Liver (tissue), 9 donors: ENCODE measurements around the gene ARPP21. TPM values are rescaled to one million over a fixed set of nuclear protein-coding genes. Genes with fewer than 3 reads are reported as not detected.

ENCODE experiments used
- DNase-seq: peaks from one replicate; pipeline ENCODE4 v3.0.0-alpha.2; 2017; ENCODE audit warnings: low spot score
- H3K27ac ChIP-seq, 2 donors: one replicate each; pipeline ENCODE4 v1.7.0; 2013; ENCODE audit warnings: inconsistent platforms in 2 of 2, low read length in 2 of 2, control low read depth in 1 of 2, low read depth in 1 of 2, mild to moderate bottlenecking in 1 of 2
- H3K27me3 ChIP-seq, 4 donors: one replicate each; pipeline versions ENCODE4 v1.6.1 to v1.7.0; 2013; ENCODE audit warnings: low read length in 3 of 4, inconsistent platforms in 1 of 4, mild to moderate bottlenecking in 1 of 4, moderate library complexity in 1 of 4; ENCODE audit not compliant: control insufficient read depth in 4 of 4, insufficient read depth in 4 of 4
- H3K36me3 ChIP-seq, 4 donors: one replicate each; pipeline versions ENCODE4 v1.6.1 to v1.7.0; 2013; ENCODE audit warnings: low read length in 3 of 4, mild to moderate bottlenecking in 3 of 4, low read depth in 1 of 4, moderate library complexity in 1 of 4; ENCODE audit not compliant: control insufficient read depth in 4 of 4, insufficient read depth in 3 of 4
- H3K4me1 ChIP-seq, 4 donors: one replicate each; pipeline versions ENCODE4 v1.6.1 to v1.7.0; 2013; ENCODE audit warnings: low read length in 3 of 4, mild to moderate bottlenecking in 3 of 4, moderate library complexity in 1 of 4; ENCODE audit not compliant: control insufficient read depth in 4 of 4, insufficient read depth in 4 of 4
- H3K4me3 ChIP-seq, 3 donors: one replicate each; pipeline versions ENCODE4 v1.6.1 to v1.7.0; 2013; ENCODE audit warnings: low read length in 3 of 3, control low read depth in 1 of 3, low read depth in 1 of 3, mild to moderate bottlenecking in 1 of 3
- H3K9ac ChIP-seq, 2 donors: one replicate each; pipeline ENCODE4 v1.7.0; 2013; ENCODE audit warnings: low read length in 2 of 2, mild to moderate bottlenecking in 2 of 2, moderate library complexity in 2 of 2, control low read depth in 1 of 2, low read depth in 1 of 2
- H3K9me3 ChIP-seq, 4 donors: one replicate each; pipeline versions ENCODE4 v1.6.1 to v1.7.0; 2013; ENCODE audit warnings: low read length in 3 of 4; ENCODE audit not compliant: control insufficient read depth in 4 of 4
- CTCF ChIP-seq: fragments of 150-350 bp; IDR thresholded peaks from 2 replicates; pipeline ENCODE4 v1.5.1; 2017; ENCODE audit warnings: improper control_type of control experiment, low read depth, low read length; ENCODE audit not compliant: missing input control
- EGR1 ChIP-seq, 2 donors: IDR thresholded peaks; 2 replicates each; pipeline ENCODE4 v1.6.1; 2016 to 2018; ENCODE audit warnings: antibody characterized with exemption in 2 of 2, low read depth in 2 of 2
- FOXA1 ChIP-seq: IDR thresholded peaks from 2 replicates; pipeline ENCODE4 v1.6.1; 2016; ENCODE audit warnings: antibody characterized with exemption
- FOXA2 ChIP-seq: IDR thresholded peaks from 2 replicates; pipeline ENCODE4 v1.6.1; 2016; ENCODE audit warnings: antibody characterized with exemption
- GABPA ChIP-seq, 2 donors: IDR thresholded peaks in 1 of 2; conservative IDR thresholded peaks in 1 of 2; 2 replicates each; pipeline ENCODE4 v1.6.1; 2016; ENCODE audit warnings: antibody characterized with exemption in 2 of 2, mild to moderate bottlenecking in 1 of 2, moderate library complexity in 1 of 2
- HNF4A ChIP-seq, 2 donors: conservative IDR thresholded peaks; 2 replicates each; pipeline ENCODE4 v1.6.1; 2016; ENCODE audit warnings: antibody characterized with exemption in 2 of 2, mild to moderate bottlenecking in 2 of 2
- HNF4G ChIP-seq: IDR thresholded peaks from 2 replicates; pipeline ENCODE4 v1.6.1; 2016; ENCODE audit warnings: antibody characterized with exemption
- JUND ChIP-seq, 2 donors: IDR thresholded peaks; 2 replicates each; pipeline ENCODE4 v1.6.1; 2016; ENCODE audit warnings: antibody characterized with exemption in 2 of 2
- MAX ChIP-seq: IDR thresholded peaks from 2 replicates; pipeline ENCODE4 v1.6.1; 2016; ENCODE audit warnings: antibody characterized with exemption
- NR2F2 ChIP-seq: IDR thresholded peaks from 2 replicates; pipeline ENCODE4 v1.6.1; 2016; ENCODE audit warnings: antibody characterized with exemption
- RAD21 ChIP-seq, 2 donors: IDR thresholded peaks; 2 replicates each; pipeline ENCODE4 v1.6.1; 2016; ENCODE audit warnings: antibody characterized with exemption in 2 of 2, mild to moderate bottlenecking in 2 of 2
- RXRA ChIP-seq, 2 donors: IDR thresholded peaks; 2 replicates each; pipeline ENCODE4 v1.6.1; 2017 to 2018; ENCODE audit warnings: antibody characterized with exemption in 2 of 2, mild to moderate bottlenecking in 1 of 2
- SP1 ChIP-seq: IDR thresholded peaks from 2 replicates; pipeline ENCODE4 v1.6.1; 2018; ENCODE audit warnings: antibody characterized with exemption, mild to moderate bottlenecking
- TAF1 ChIP-seq: conservative IDR thresholded peaks from 2 replicates; pipeline ENCODE4 v1.6.1; 2016; ENCODE audit warnings: antibody characterized with exemption, mild to moderate bottlenecking
- YY1 ChIP-seq: IDR thresholded peaks from 2 replicates; pipeline ENCODE4 v1.6.1; 2016; ENCODE audit warnings: antibody characterized with exemption, mild to moderate bottlenecking
- WGBS: extraction: QIAGEN DNeasy Blood & Tissue Kit; methylation state at CpG from one replicate; pipeline ENCODE4 v1.1.7; 2013; 5-methylcytosine and 5-hydroxymethylcytosine counted together
- polyA plus RNA-seq, 2 donors: library from polyadenylated mRNA; stranded (reverse) in 1 of 2; unstranded in 1 of 2; fragments of 200-250 nt in 1 of 2; fragments of >200 nt in 1 of 2; fragmentation: Nextera tagmentation in 1 of 2; extraction: Ambion mirVana in 1 of 2; gene quantifications; one replicate each; pipeline versions ENCODE4 v1.2.1 to v1.2.3, GENCODE V29; 2013 to 2015
- total RNA-seq, 2 donors: library from RNA; depleted of rRNA; stranded (reverse); fragments of >200 nt; gene quantifications; one replicate each; pipeline ENCODE4 v1.2.3, GENCODE V29; 2014
- TF ChIP-seq, protein P1 (sequence below): IDR thresholded peaks from 2 replicates; pipeline ENCODE4 v1.6.1; 2016; ENCODE audit warnings: antibody characterized with exemption
- TF ChIP-seq, protein P2 (sequence below): IDR thresholded peaks from 2 replicates; pipeline ENCODE4 v1.6.1; 2016; ENCODE audit warnings: antibody characterized with exemption, mild to moderate bottlenecking
- TF ChIP-seq, protein P3 (sequence below): IDR thresholded peaks from 2 replicates; pipeline ENCODE4 v1.6.1; 2016; ENCODE audit warnings: antibody characterized with exemption
- donor health status: healthy.
- donor health status: healthy.
- donor health status: healthy.
- donor health status: healthy.
- donor health status: healthy.

Gene ARPP21
- total and polyA plus RNA-seq, 4 donors, result 0.42 to 1.3 (median 0.66) TPM; not detected in 1

- TF ChIP-seq RXRA (IDR thresholded peaks at IDR 0.05) (no peak), YY1 (no peak), HNF4A (conservative IDR thresholded peaks at IDR 0.05) (no peak), FOXA1 (no peak), SP1 (no peak), EGR1 (IDR thresholded peaks at IDR 0.05; ENCODE audit: low read depth in 2 of 2) (no peak), FOXA2 (no peak), NR2F2 (no peak), GABPA (IDR thresholded peaks at IDR 0.05 in 1 of 2, conservative IDR thresholded peaks at IDR 0.05 in 1 of 2) (no peak), TAF1 (no peak), CTCF (no peak), MAX (no peak), RAD21 (IDR thresholded peaks at IDR 0.05) (no peak), HNF4G (no peak), JUND (IDR thresholded peaks at IDR 0.05) (no peak)
- TF ChIP-seq, protein P1, sequence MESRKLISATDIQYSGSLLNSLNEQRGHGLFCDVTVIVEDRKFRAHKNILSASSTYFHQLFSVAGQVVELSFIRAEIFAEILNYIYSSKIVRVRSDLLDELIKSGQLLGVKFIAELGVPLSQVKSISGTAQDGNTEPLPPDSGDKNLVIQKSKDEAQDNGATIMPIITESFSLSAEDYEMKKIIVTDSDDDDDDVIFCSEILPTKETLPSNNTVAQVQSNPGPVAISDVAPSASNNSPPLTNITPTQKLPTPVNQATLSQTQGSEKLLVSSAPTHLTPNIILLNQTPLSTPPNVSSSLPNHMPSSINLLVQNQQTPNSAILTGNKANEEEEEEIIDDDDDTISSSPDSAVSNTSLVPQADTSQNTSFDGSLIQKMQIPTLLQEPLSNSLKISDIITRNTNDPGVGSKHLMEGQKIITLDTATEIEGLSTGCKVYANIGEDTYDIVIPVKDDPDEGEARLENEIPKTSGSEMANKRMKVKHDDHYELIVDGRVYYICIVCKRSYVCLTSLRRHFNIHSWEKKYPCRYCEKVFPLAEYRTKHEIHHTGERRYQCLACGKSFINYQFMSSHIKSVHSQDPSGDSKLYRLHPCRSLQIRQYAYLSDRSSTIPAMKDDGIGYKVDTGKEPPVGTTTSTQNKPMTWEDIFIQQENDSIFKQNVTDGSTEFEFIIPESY, result no peak
- TF ChIP-seq, protein P2, sequence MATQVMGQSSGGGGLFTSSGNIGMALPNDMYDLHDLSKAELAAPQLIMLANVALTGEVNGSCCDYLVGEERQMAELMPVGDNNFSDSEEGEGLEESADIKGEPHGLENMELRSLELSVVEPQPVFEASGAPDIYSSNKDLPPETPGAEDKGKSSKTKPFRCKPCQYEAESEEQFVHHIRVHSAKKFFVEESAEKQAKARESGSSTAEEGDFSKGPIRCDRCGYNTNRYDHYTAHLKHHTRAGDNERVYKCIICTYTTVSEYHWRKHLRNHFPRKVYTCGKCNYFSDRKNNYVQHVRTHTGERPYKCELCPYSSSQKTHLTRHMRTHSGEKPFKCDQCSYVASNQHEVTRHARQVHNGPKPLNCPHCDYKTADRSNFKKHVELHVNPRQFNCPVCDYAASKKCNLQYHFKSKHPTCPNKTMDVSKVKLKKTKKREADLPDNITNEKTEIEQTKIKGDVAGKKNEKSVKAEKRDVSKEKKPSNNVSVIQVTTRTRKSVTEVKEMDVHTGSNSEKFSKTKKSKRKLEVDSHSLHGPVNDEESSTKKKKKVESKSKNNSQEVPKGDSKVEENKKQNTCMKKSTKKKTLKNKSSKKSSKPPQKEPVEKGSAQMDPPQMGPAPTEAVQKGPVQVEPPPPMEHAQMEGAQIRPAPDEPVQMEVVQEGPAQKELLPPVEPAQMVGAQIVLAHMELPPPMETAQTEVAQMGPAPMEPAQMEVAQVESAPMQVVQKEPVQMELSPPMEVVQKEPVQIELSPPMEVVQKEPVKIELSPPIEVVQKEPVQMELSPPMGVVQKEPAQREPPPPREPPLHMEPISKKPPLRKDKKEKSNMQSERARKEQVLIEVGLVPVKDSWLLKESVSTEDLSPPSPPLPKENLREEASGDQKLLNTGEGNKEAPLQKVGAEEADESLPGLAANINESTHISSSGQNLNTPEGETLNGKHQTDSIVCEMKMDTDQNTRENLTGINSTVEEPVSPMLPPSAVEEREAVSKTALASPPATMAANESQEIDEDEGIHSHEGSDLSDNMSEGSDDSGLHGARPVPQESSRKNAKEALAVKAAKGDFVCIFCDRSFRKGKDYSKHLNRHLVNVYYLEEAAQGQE, result no peak
- TF ChIP-seq, protein P3, sequence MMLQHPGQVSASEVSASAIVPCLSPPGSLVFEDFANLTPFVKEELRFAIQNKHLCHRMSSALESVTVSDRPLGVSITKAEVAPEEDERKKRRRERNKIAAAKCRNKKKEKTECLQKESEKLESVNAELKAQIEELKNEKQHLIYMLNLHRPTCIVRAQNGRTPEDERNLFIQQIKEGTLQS, result no peak
- Histone ChIP-seq H3K36me3 (no peaks in the 10 kb centered on the region), H3K9me3 (no peaks in the 10 kb centered on the region), H3K27me3 (no peaks in the 10 kb centered on the region), H3K4me1 (no peaks in the 10 kb centered on the region), H3K27ac (no peak overlapping the region), H3K4me3 (no peak overlapping the region), H3K9ac (no peak overlapping the region)
- 75% methylated on average over 2 of the region's 2 CpGs for WGBS
- no peak for DNase-seq
Observed at GRCh38 chr3:35649405-35649804, 10.1 kb downstream of the ARPP21 start.

GRCh38 chr3:35651426-35651825 lies 12.1 kb downstream of the ARPP21 start:
- DNase-seq, result no peak
- TF ChIP-seq FOXA2 (no peak), RAD21 (IDR thresholded peaks at IDR 0.05) (no peak), JUND (IDR thresholded peaks at IDR 0.05) (no peak)
- TF ChIP-seq, protein P1, result no peak
- H3K4me1 ChIP-seq, result no peaks in the 10 kb centered on the region
- H3K9ac ChIP-seq, result no peak overlapping the region
- no peaks in the 10 kb centered on the region for H3K36me3 ChIP-seq
- no peak overlapping the region for H3K27ac ChIP-seq
- WGBS, result 93% methylated on average over 1 of the region's 1 CpG
- H3K27me3 ChIP-seq, result no peaks in the 10 kb centered on the region
- H3K9me3 ChIP-seq, result no peaks in the 10 kb centered on the region
- no peak overlapping the region for H3K4me3 ChIP-seq
